Measurements from ENCODE around the gene PXK. TPM values are rescaled to one million over a fixed set of nuclear protein-coding genes. Genes with fewer than 3 reads are reported as not detected.

PXK gene
- total and polyA plus RNA-seq, 4 donors = 6.0 to 15.9 (median 12.6) TPM

- no peak overlapping the region for H3K9ac ChIP-seq (ENCODE audit: low read depth in 1 of 2, low read length in 2 of 2)
- no peaks in the 10 kb centered on the region for H3K27me3 ChIP-seq (ENCODE audit: control insufficient read depth in 4 of 4, insufficient read depth in 4 of 4, low read length in 3 of 4)
- no peak for DNase-seq (ENCODE audit: low spot score)
- no peak overlapping the region for H3K4me3 ChIP-seq (ENCODE audit: low read depth in 1 of 3, low read length in 3 of 3)
- TF ChIP-seq, protein P1, sequence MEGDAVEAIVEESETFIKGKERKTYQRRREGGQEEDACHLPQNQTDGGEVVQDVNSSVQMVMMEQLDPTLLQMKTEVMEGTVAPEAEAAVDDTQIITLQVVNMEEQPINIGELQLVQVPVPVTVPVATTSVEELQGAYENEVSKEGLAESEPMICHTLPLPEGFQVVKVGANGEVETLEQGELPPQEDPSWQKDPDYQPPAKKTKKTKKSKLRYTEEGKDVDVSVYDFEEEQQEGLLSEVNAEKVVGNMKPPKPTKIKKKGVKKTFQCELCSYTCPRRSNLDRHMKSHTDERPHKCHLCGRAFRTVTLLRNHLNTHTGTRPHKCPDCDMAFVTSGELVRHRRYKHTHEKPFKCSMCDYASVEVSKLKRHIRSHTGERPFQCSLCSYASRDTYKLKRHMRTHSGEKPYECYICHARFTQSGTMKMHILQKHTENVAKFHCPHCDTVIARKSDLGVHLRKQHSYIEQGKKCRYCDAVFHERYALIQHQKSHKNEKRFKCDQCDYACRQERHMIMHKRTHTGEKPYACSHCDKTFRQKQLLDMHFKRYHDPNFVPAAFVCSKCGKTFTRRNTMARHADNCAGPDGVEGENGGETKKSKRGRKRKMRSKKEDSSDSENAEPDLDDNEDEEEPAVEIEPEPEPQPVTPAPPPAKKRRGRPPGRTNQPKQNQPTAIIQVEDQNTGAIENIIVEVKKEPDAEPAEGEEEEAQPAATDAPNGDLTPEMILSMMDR (IDR thresholded peaks at IDR 0.05; ENCODE audit: low read depth, low read length, missing input control) = no peak
- TF ChIP-seq MAX (IDR thresholded peaks at IDR 0.05) = no peak
- TF ChIP-seq FOXA1 (IDR thresholded peaks at IDR 0.05) = no peak
- no peak for TF ChIP-seq RXRA (IDR thresholded peaks at IDR 0.05)
- peaks cover 5 to 25% (median 19%) of the 10 kb centered on the region in 4 donors for H3K4me1 ChIP-seq (ENCODE audit: control insufficient read depth in 4 of 4, insufficient read depth in 4 of 4, low read length in 3 of 4)
- H3K9me3 ChIP-seq (ENCODE audit: control insufficient read depth in 4 of 4, low read length in 3 of 4) = no peaks in the 10 kb centered on the region
- no peak overlapping the region for H3K27ac ChIP-seq (ENCODE audit: low read depth in 1 of 2, low read length in 2 of 2)
- H3K36me3 ChIP-seq (ENCODE audit: control insufficient read depth in 4 of 4, insufficient read depth in 3 of 4, low read depth in 1 of 4, low read length in 3 of 4) = no peaks in the 10 kb centered on the region
- WGBS = 93% methylated on average over 8 of the region's 8 CpGs
These were observed 3.4 kb upstream of the PXK start for GRCh38 chr3:58329150-58329921.

DNA sequence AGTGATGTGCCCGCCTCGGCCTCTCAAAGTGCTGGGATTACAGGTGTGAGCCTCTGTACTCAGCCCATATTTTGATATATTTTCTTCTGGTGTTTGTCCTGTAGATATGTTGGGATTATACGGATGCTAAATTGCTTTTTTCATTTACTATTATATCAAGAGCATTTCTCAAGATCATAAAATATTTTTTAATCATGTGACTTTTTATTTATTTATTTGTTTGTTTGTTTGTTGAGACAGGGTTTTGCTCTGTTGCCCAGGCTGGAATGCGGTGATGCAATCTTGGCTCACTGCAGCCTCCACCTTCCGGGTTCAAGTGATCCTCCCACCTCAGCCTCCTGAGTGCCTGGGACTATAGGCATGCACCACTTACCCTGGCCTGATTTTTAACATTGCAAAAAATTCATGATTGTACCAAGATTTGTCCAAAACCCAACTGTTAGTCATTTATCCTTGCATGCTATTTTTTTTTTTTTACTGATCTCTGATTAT lies 2.7 kb upstream of the PXK start:
- DNase-seq (ENCODE audit: low spot score) = no peak
- H3K9me3 ChIP-seq (ENCODE audit: control insufficient read depth in 4 of 4, low read length in 3 of 4) = no peaks in the 10 kb centered on the region
- H3K36me3 ChIP-seq (ENCODE audit: control insufficient read depth in 4 of 4, insufficient read depth in 3 of 4, low read depth in 1 of 4, low read length in 3 of 4) = no peaks in the 10 kb centered on the region
- H3K27me3 ChIP-seq (ENCODE audit: control insufficient read depth in 4 of 4, insufficient read depth in 4 of 4, low read length in 3 of 4) = no peaks in the 10 kb centered on the region
- no peak for TF ChIP-seq HNF4G (IDR thresholded peaks at IDR 0.05)
- TF ChIP-seq EGR1 (IDR thresholded peaks at IDR 0.05; ENCODE audit: low read depth in 2 of 2) = no peak
- H3K27ac ChIP-seq (ENCODE audit: low read depth in 1 of 2, low read length in 2 of 2) = no peak overlapping the region
- no peak overlapping the region for H3K9ac ChIP-seq (ENCODE audit: low read depth in 1 of 2, low read length in 2 of 2)
- WGBS = 96% methylated on average over 5 of the region's 5 CpGs
- H3K4me1 ChIP-seq (ENCODE audit: control insufficient read depth in 4 of 4, insufficient read depth in 4 of 4, low read length in 3 of 4) = peaks cover 7 to 30% (median 21%) of the 10 kb centered on the region in 4 donors
- H3K4me3 ChIP-seq (ENCODE audit: low read depth in 1 of 3, low read length in 3 of 3) = no peak overlapping the region

- Histone ChIP-seq H3K9me3 (ENCODE audit: control insufficient read depth in 4 of 4, low read length in 3 of 4) (no peaks in the 10 kb centered on the region), H3K27me3 (ENCODE audit: control insufficient read depth in 4 of 4, insufficient read depth in 4 of 4, low read length in 3 of 4) (no peaks in the 10 kb centered on the region), H3K9ac (ENCODE audit: low read depth in 1 of 2, low read length in 2 of 2) (no peak overlapping the region), H3K4me3 (ENCODE audit: low read depth in 1 of 3, low read length in 3 of 3) (no peak overlapping the region), H3K36me3 (ENCODE audit: control insufficient read depth in 4 of 4, insufficient read depth in 3 of 4, low read depth in 1 of 4, low read length in 3 of 4) (no peaks in the 10 kb centered on the region), H3K4me1 (ENCODE audit: control insufficient read depth in 4 of 4, insufficient read depth in 4 of 4, low read length in 3 of 4) (peaks cover 12 to 26% (median 19%) of the 10 kb centered on the region in 4 donors), H3K27ac (ENCODE audit: low read depth in 1 of 2, low read length in 2 of 2) (no peak overlapping the region)
- no peak for TF ChIP-seq REST (IDR thresholded peaks at IDR 0.05)
- no peak for TF ChIP-seq YY1 (IDR thresholded peaks at IDR 0.05)
- no peak for TF ChIP-seq ATF3 (IDR thresholded peaks at IDR 0.05)
- no peak for TF ChIP-seq GABPA (IDR thresholded peaks at IDR 0.05 in 1 of 2, conservative IDR thresholded peaks at IDR 0.05 in 1 of 2)
- no peak for TF ChIP-seq HNF4G (IDR thresholded peaks at IDR 0.05)
- TF ChIP-seq EGR1 (IDR thresholded peaks at IDR 0.05; ENCODE audit: low read depth in 2 of 2) = no peak
- TF ChIP-seq SP1 (IDR thresholded peaks at IDR 0.05) = no peak
- no peak for TF ChIP-seq HNF4A (conservative IDR thresholded peaks at IDR 0.05)
- no peak for TF ChIP-seq JUND (IDR thresholded peaks at IDR 0.05)
- TF ChIP-seq, protein P1 (IDR thresholded peaks at IDR 0.05; ENCODE audit: low read depth, low read length, missing input control) = no peak
- TF ChIP-seq TAF1 (conservative IDR thresholded peaks at IDR 0.05) = no peak
- no peak for TF ChIP-seq NR2F2 (IDR thresholded peaks at IDR 0.05)
- TF ChIP-seq FOXA2 (IDR thresholded peaks at IDR 0.05) = no peak
- no peak for TF ChIP-seq RXRA (IDR thresholded peaks at IDR 0.05)
- WGBS = 83% methylated on average over 4 of the region's 4 CpGs
- no peak for DNase-seq (ENCODE audit: low spot score)
These were observed 1.0 kb upstream of the PXK start for GRCh38 chr3:58331593-58332152.
